Medulla oblongata (tissue), 1 donor: Measurements from ENCODE around the gene CCT8.

Source experiments
- DNase-seq: peaks from one replicate; pipeline ENCODE4 v3.0.0-alpha.2; 2015; ENCODE audit errors: extremely low spot score

Gene CCT8

GRCh38 chr21:29073222-29074006, at the start of gene CCT8:
Gene CCT8, minus strand, starts transcription at chr21:29073648. Its CDS starts 58 bp downstream, at chr21:29073590.
- peak; percentile 100 for DNase-seq

- no peak for DNase-seq
Measured at GRCh38 chr21:29121759-29122158, 48.3 kb upstream of the CCT8 start.

GRCh38 chr21:29117372-29117955, 44.0 kb upstream of the CCT8 start:
- DNase-seq = no peak

- DNase-seq = no peak
Measured at GRCh38 chr21:29115899-29116298, 42.5 kb upstream of the CCT8 start.

- DNase-seq = no peak
Measured at GRCh38 chr21:29114765-29115500, 41.5 kb upstream of the CCT8 start.

GRCh38 chr21:29105218-29105617, 31.8 kb upstream of the CCT8 start:
- DNase-seq = no peak

GRCh38 chr21:29104239-29104708, 30.8 kb upstream of the CCT8 start:
- DNase-seq = no peak

- no peak for DNase-seq
Measured at GRCh38 chr21:29102791-29103257, 29.4 kb upstream of the CCT8 start.

GRCh38 chr21:29098156-29098555, 24.7 kb upstream of the CCT8 start:
- DNase-seq = no peak

GRCh38 chr21:29096218-29097015, 23.0 kb upstream of the CCT8 start:
- DNase-seq = no peak

GRCh38 chr21:29092102-29092959, 18.9 kb upstream of the CCT8 start:
- no peak for DNase-seq

GRCh38 chr21:29091033-29091432, 17.6 kb upstream of the CCT8 start:
- DNase-seq = no peak

GRCh38 chr21:29085106-29085752, 11.8 kb upstream of the CCT8 start:
- no peak for DNase-seq

- DNase-seq = no peak
Measured at GRCh38 chr21:29084372-29084771, 10.9 kb upstream of the CCT8 start.

- no peak for DNase-seq
Measured at GRCh38 chr21:29083306-29083705, 9.9 kb upstream of the CCT8 start.

- no peak for DNase-seq
Measured at GRCh38 chr21:29082046-29082815, 8.8 kb upstream of the CCT8 start.

GRCh38 chr21:29080454-29080941, 7.0 kb upstream of the CCT8 start:
- no peak for DNase-seq

GRCh38 chr21:29078869-29079767, 5.7 kb upstream of the CCT8 start:
- peak; percentile 87 for DNase-seq
